ENCODE measurements around the gene DLG1. TPM values are rescaled to one million over a fixed set of nuclear protein-coding genes. Genes with fewer than 3 reads are reported as not detected.

The DLG1 gene
- total RNA-seq, 4 donors from 2014 or later: 71.4 to 96.7 (median 88.5) TPM

- H3K4me3 ChIP-seq (ENCODE audit: low read depth, poor library complexity, severe bottlenecking): no peak overlapping the region
- WGBS, 2 donors: 85 to 90% methylated on average over 1 of the region's 1 CpG
- no peak for TF ChIP-seq CTCF (IDR thresholded peaks at IDR 0.05)
- TF ChIP-seq POLR2A (IDR thresholded peaks at IDR 0.05): no peak
- intact Hi-C loops (cut with DNase I; ENCODE audit: low total_unique reads): no loop called here
- DNase-seq (ENCODE audit: low spot score in 2 of 2): no peak
These were observed 154.2 kb downstream of the DLG1 start for GRCh38 chr3:197144188-197144587.

DNA sequence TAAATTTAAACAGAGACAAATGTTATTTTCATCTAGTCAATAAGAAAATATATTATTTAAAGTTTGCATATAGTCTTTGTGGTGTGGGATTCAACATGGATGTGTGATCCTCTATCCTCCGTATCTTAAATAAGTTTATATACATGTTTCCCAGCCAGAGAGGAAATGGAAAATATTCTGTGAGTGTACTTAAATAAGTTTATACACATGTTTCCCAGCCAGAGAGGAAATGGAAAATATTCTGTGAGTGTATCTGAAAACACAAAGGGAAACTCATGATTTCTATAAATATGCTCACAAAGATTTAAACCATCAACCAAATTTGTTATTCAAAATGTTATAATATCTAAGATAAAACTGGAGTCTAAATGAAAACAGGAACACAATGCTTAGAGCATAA lies 158.8 kb downstream of the DLG1 start:
- no peak overlapping the region for H3K4me3 ChIP-seq (ENCODE audit: low read depth, poor library complexity, severe bottlenecking)
- TF ChIP-seq CTCF (IDR thresholded peaks at IDR 0.05) (no peak), POLR2A (IDR thresholded peaks at IDR 0.05) (no peak)
- intact Hi-C loops (cut with DNase I; ENCODE audit: low total_unique reads): no loop called here
- 69 to 87% methylated on average over 1 of the region's 1 CpG for WGBS, 2 donors
- no peak for DNase-seq (ENCODE audit: low spot score in 2 of 2)

DNA sequence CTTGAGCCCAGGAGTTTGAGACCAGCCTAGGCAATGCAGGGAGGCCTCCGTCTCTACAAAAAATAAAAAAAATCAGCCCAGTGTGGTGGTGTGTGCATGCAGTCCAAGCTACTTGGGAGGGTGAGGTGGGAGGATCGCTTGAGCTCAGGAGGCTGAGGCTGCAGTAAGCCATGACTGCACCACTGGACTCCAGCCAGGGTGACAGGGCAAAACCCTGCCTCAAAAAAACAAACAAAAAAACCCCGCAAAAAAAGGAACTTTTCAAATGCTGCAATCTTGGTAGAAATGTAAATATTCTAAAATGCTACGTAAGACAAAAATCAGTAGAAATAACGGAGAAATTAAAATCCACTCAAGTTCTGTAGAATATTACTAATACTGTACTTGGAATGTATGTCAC lies 160.7 kb downstream of the DLG1 start:
- 88 to 91% methylated on average over 5 of the region's 5 CpGs for WGBS, 2 donors
- no peak for DNase-seq (ENCODE audit: low spot score in 2 of 2)
- H3K4me3 ChIP-seq (ENCODE audit: low read depth, poor library complexity, severe bottlenecking): no peak overlapping the region
- intact Hi-C loops (cut with DNase I; ENCODE audit: low total_unique reads): no loop called here
- TF ChIP-seq POLR2A (IDR thresholded peaks at IDR 0.05) (no peak), CTCF (IDR thresholded peaks at IDR 0.05) (no peak)

- 95% methylated on average over 3 of the region's 3 CpGs for WGBS, 2 donors
- H3K4me3 ChIP-seq (ENCODE audit: low read depth, poor library complexity, severe bottlenecking): no peak overlapping the region
- intact Hi-C loops (cut with DNase I; ENCODE audit: low total_unique reads): no loop called here
- no peak for DNase-seq (ENCODE audit: low spot score in 2 of 2)
- no peak for TF ChIP-seq CTCF (IDR thresholded peaks at IDR 0.05)
- no peak for TF ChIP-seq POLR2A (IDR thresholded peaks at IDR 0.05)
These were observed 161.7 kb downstream of the DLG1 start for GRCh38 chr3:197136744-197137143.

- 48 to 53% methylated on average over 5 of the region's 5 CpGs for WGBS, 2 donors
- no peak for TF ChIP-seq POLR2A (IDR thresholded peaks at IDR 0.05)
- TF ChIP-seq CTCF (IDR thresholded peaks at IDR 0.05): no peak
- intact Hi-C loops (cut with DNase I; ENCODE audit: low total_unique reads): no loop called here
- peak; percentile 18 to 72 for DNase-seq (ENCODE audit: low spot score in 2 of 2)
- no peak overlapping the region for H3K4me3 ChIP-seq (ENCODE audit: low read depth, poor library complexity, severe bottlenecking)
These were observed 163.2 kb downstream of the DLG1 start for GRCh38 chr3:197135212-197135611.

GRCh38 chr3:197132916-197133530 lies 165.4 kb downstream of the DLG1 start:
- no peak for DNase-seq (ENCODE audit: low spot score in 2 of 2)
- WGBS, 2 donors: 87% methylated on average over 2 of the region's 2 CpGs
- TF ChIP-seq POLR2A (IDR thresholded peaks at IDR 0.05): no peak
- TF ChIP-seq CTCF (IDR thresholded peaks at IDR 0.05): no peak
- no peak overlapping the region for H3K4me3 ChIP-seq (ENCODE audit: low read depth, poor library complexity, severe bottlenecking)
- intact Hi-C loops (cut with DNase I; ENCODE audit: low total_unique reads): no loop called here
